ENCODE results near the gene ZDHHC14.
"Not testable (repeated sequence)": the region's sequence is repeated elsewhere in the genome, so short reads cannot be mapped to it uniquely, and the experiment has no call there.

The ZDHHC14 gene

GRCh38 chr6:157408427-157408826 is 27.4 kb downstream of the ZDHHC14 start:
- not testable (repeated sequence) for DNase-seq

- no peak for DNase-seq
Observed at GRCh38 chr6:157410045-157410444, 29.1 kb downstream of the ZDHHC14 start.

GRCh38 chr6:157411368-157411767 is 30.4 kb downstream of the ZDHHC14 start:
- no peak for DNase-seq

GRCh38 chr6:157412791-157413190 is 31.8 kb downstream of the ZDHHC14 start:
- no peak for DNase-seq

GRCh38 chr6:157420497-157420896 is 39.5 kb downstream of the ZDHHC14 start:
- DNase-seq: no peak

GRCh38 chr6:157424491-157425020 is 43.6 kb downstream of the ZDHHC14 start:
- DNase-seq: no peak

GRCh38 chr6:157427969-157428368 is 47.0 kb downstream of the ZDHHC14 start:
- DNase-seq: no peak

GRCh38 chr6:157428427-157429202 is 47.6 kb downstream of the ZDHHC14 start:
- DNase-seq: no peak

GRCh38 chr6:157429248-157429647 is 48.3 kb downstream of the ZDHHC14 start:
- DNase-seq: no peak

- DNase-seq: no peak
Observed at GRCh38 chr6:157430834-157431233, 49.8 kb downstream of the ZDHHC14 start.

- no peak for DNase-seq
Observed at GRCh38 chr6:157432231-157432891, 51.4 kb downstream of the ZDHHC14 start.

GRCh38 chr6:157432892-157433265 is 51.9 kb downstream of the ZDHHC14 start:
- DNase-seq: no peak

GRCh38 chr6:157433678-157434081 is 52.7 kb downstream of the ZDHHC14 start:
- DNase-seq: no peak

- no peak for DNase-seq
Observed at GRCh38 chr6:157434349-157435033, 53.5 kb downstream of the ZDHHC14 start.

GRCh38 chr6:157436219-157436943 is 55.4 kb downstream of the ZDHHC14 start:
- DNase-seq: no peak

GRCh38 chr6:157436944-157437336 is 56.0 kb downstream of the ZDHHC14 start:
- DNase-seq: no peak

- no peak for DNase-seq
Observed at GRCh38 chr6:157438611-157439111, 57.7 kb downstream of the ZDHHC14 start.

GRCh38 chr6:157440171-157440570 is 59.2 kb downstream of the ZDHHC14 start:
- DNase-seq: no peak

GRCh38 chr6:157442291-157442690 is 61.3 kb downstream of the ZDHHC14 start:
- no peak for DNase-seq

GRCh38 chr6:157443066-157443800 is 62.2 kb downstream of the ZDHHC14 start:
- DNase-seq: no peak

- no peak for DNase-seq
Observed at GRCh38 chr6:157445277-157446009, 64.5 kb downstream of the ZDHHC14 start.
